HepG2 (cell line): ENCODE measurements around the gene EPHB6. TPM values are rescaled to one million over a fixed set of nuclear protein-coding genes. Genes with fewer than 3 reads are reported as not detected.

ENCODE experiments used
- ATAC-seq: fragments of 200-7000 bp; cut with Tn5 transposase; 3 replicates; pipeline ENCODE4 v1.9.1; 2020; ENCODE audit warnings: mild to moderate bottlenecking, moderate library complexity
- BruUV-seq: library from RNA; stranded (reverse); fragments of 400-500 nt; replicated peaks from 2 replicates; lab custom pipeline; 2021; lab: Mats Ljungman, UMichigan
- CTCF ChIA-PET: fragments of 300-600 bp; formaldehyde crosslinking; extraction: SDS; loops from one replicate; lab custom pipeline; 2021; ENCODE audit warnings: low total read pairs, inconsistent platforms, low intra/inter-chr PET ratio; lab: Yijun Ruan, JAX
- POLR2A ChIA-PET: fragments of 350-600 bp; sonication (Branson Sonifier 250); formaldehyde crosslinking; loops from one replicate; lab custom pipeline; 2020; ENCODE audit warnings: antibody characterized with exemption, inconsistent platforms; lab: Yijun Ruan, JAX
- DNase-seq: peaks from one replicate; pipeline ENCODE4 v3.0.0-alpha.2; 2015; ENCODE audit warnings: low spot score
- FAIRE-seq: peaks from 3 replicates; lab custom pipeline; 2011; peaks lifted over from hg19 to GRCh38; lab: Jason Lieb, UNC
- H2AFZ ChIP-seq: one replicate; pipeline ENCODE4 v1.6.1; 2011; ENCODE audit warnings: low read length, inconsistent platforms
- H3K27ac ChIP-seq: fragments of 300-600 bp; 3 replicates; pipeline ENCODE4 v1.8.0; 2011; ENCODE audit warnings: mixed run types, mild to moderate bottlenecking, mixed read lengths, low read length, inconsistent platforms; ENCODE audit not compliant: insufficient read depth; ENCODE audit errors: extremely low read length
- H3K27me3 ChIP-seq, 2 experiments: fragments of 200-600 bp in 1 of 2; 2 replicates in 1 of 2; 3 replicates in 1 of 2; pipeline versions ENCODE4 v1.6.0 to v1.8.0; 2011; ENCODE audit warnings: low read length in 2 of 2, mild to moderate bottlenecking in 2 of 2, moderate library complexity in 2 of 2, inconsistent platforms in 1 of 2; ENCODE audit not compliant: insufficient read depth in 2 of 2, control insufficient read depth in 1 of 2
- H3K36me3 ChIP-seq, 2 experiments: fragments of 200-600 bp in 1 of 2; replicated peaks in 1 of 2; 2 replicates in 1 of 2; 3 replicates in 1 of 2; pipeline versions ENCODE4 v1.5.1 to v1.8.0; 2011; ENCODE audit warnings: low read length in 2 of 2, inconsistent platforms in 1 of 2; ENCODE audit not compliant: insufficient read depth in 2 of 2, control insufficient read depth in 1 of 2
- H3K4me1 ChIP-seq: 2 replicates; pipeline ENCODE4 v1.5.1; 2012; ENCODE audit warnings: low read length, inconsistent platforms; ENCODE audit not compliant: insufficient read depth
- H3K4me2 ChIP-seq: 2 replicates; pipeline ENCODE4 v1.6.0; 2011; ENCODE audit warnings: low read depth, low read length, inconsistent platforms
- H3K4me3 ChIP-seq, 3 experiments: fragments of 200-600 bp in 1 of 3; sonication (generic), shearing (Covaris generic) in 1 of 3; replicated peaks in 1 of 3; 2 replicates each; pipeline ENCODE4 v1.5.1; 2011 to 2016; ENCODE audit warnings: low read length in 3 of 3, inconsistent platforms in 2 of 3, low read depth in 2 of 3, mild to moderate bottlenecking in 2 of 3, control low read depth in 1 of 3, mixed read lengths in 1 of 3; ENCODE audit not compliant: insufficient read depth in 1 of 3
- H3K79me2 ChIP-seq: one replicate; pipeline ENCODE4 v1.6.1; 2011; ENCODE audit warnings: low read length, inconsistent platforms; ENCODE audit not compliant: insufficient read depth
- H3K9ac ChIP-seq: 2 replicates; pipeline ENCODE4 v1.6.0; 2011; ENCODE audit warnings: mild to moderate bottlenecking, low read depth, low read length, inconsistent platforms; ENCODE audit not compliant: insufficient read depth
- H3K9me3 ChIP-seq: 2 replicates; pipeline ENCODE4 v1.5.1; 2012; ENCODE audit warnings: mild to moderate bottlenecking, low read length
- H4K20me1 ChIP-seq: 2 replicates; pipeline ENCODE4 v1.6.0; 2011; ENCODE audit warnings: inconsistent platforms, mild to moderate bottlenecking, low read length, moderate library complexity; ENCODE audit not compliant: insufficient read depth
- CBX1 ChIP-seq: IDR thresholded peaks from one replicate; pipeline ENCODE4 v1.6.1; 2016; ENCODE audit warnings: antibody characterized with exemption, low read depth
- CHCHD3 ChIP-seq: sonication (generic); formaldehyde crosslinking; IDR thresholded peaks from 2 replicates; pipeline ENCODE4 v1.8.0; 2022; ENCODE audit warnings: mild to moderate bottlenecking, missing genetic modification reagents, moderate library complexity
- DPF2 ChIP-seq: sonication (generic); formaldehyde crosslinking; IDR thresholded peaks from 2 replicates; pipeline ENCODE4 v1.4.0; 2020; ENCODE audit warnings: mild to moderate bottlenecking, low read depth, missing genetic modification reagents, borderline replicate concordance
- MAFK ChIP-seq, 2 experiments: IDR thresholded peaks in 1 of 2; conservative IDR thresholded peaks in 1 of 2; 2 replicates each; pipeline ENCODE4 v1.6.1; 2011; ENCODE audit warnings: improper control_type of control experiment in 2 of 2, low read length in 2 of 2
- MYC ChIP-seq: sonication (generic); formaldehyde crosslinking; IDR thresholded peaks from 2 replicates; pipeline ENCODE4 v1.9.0; 2021; ENCODE audit warnings: missing genetic modification reagents, borderline replicate concordance
- PAX8 ChIP-seq: sonication (generic); formaldehyde crosslinking; IDR thresholded peaks from 2 replicates; pipeline ENCODE4 v1.8.0; 2022; ENCODE audit warnings: mild to moderate bottlenecking, missing genetic modification reagents, borderline replicate concordance
- SMAD1 ChIP-seq: sonication (generic); formaldehyde crosslinking; IDR thresholded peaks from 2 replicates; pipeline ENCODE4 v1.4.0; 2020; ENCODE audit warnings: missing genetic modification reagents, low read depth, mild to moderate bottlenecking, borderline replicate concordance
- SNRNP70 ChIP-seq: fragments of 200-400 bp; formaldehyde crosslinking; IDR thresholded peaks from 2 replicates; pipeline ENCODE4 v1.6.1; 2017; ENCODE audit warnings: mild to moderate bottlenecking, low read depth, low read length, moderate library complexity
- SSRP1 ChIP-seq: IDR thresholded peaks from 2 replicates; pipeline ENCODE4 v1.6.1; 2016; ENCODE audit warnings: control low read depth
- ZNF33A ChIP-seq: sonication (generic); formaldehyde crosslinking; IDR thresholded peaks from 2 replicates; pipeline ENCODE4 v1.5.1; 2020; ENCODE audit warnings: missing genetic modification reagents, mild to moderate bottlenecking, moderate library complexity, borderline replicate concordance
- ZNF737 ChIP-seq: sonication (generic); formaldehyde crosslinking; IDR thresholded peaks from 2 replicates; pipeline ENCODE4 v1.5.0; 2020; ENCODE audit warnings: missing genetic modification reagents, mild to moderate bottlenecking, borderline replicate concordance
- WGBS: methylation state at CpG from one replicate; pipeline ENCODE4 v1.1.6; 2017; ENCODE audit warnings: low lambda C conversion rate; 5-methylcytosine and 5-hydroxymethylcytosine counted together
- in situ Hi-C: cut with HindIII; loops from 2 replicates; pipeline ENCODE4 v1.10.0; 2017; ENCODE audit warnings: low pct_unique_long_range_greater_than_20kb; ENCODE audit not compliant: extremely low pct_ligation_motif_present
- intact Hi-C: fragments of 100-400 bp; cut with micrococcal nuclease; formaldehyde crosslinking; loops from one replicate; pipeline ENCODE4 v1.10.0; 2022; ENCODE audit not compliant: unreplicated experiment
- polyA plus RNA-seq, 8 experiments: library from polyadenylated mRNA; depleted of rRNA in 3 of 8; stranded (reverse) in 7 of 8; unstranded in 1 of 8; fragments of >200 nt; fragmentation: Illumina TruSeq in 4 of 8; extraction: Trizol in 4 of 8; gene quantifications; 2 replicates each; pipeline versions ENCODE4 v1.2.1 to v1.2.3, GENCODE V29; 2011 to 2016; ENCODE audit warnings: low read depth in 4 of 8, missing spikeins in 1 of 8, mixed read lengths in 1 of 8; ENCODE audit not compliant: insufficient read depth in 1 of 8
- total RNA-seq, 5 experiments: library from RNA; depleted of rRNA; stranded (reverse); fragments of >200 nt; fragmentation: Illumina TruSeq; extraction: Trizol; gene quantifications; 2 replicates each; pipeline ENCODE4 v1.2.3, GENCODE V29; 2016; ENCODE audit warnings: low read depth in 1 of 5
- TF ChIP-seq, protein P1 (sequence below): IDR thresholded peaks from 2 replicates; pipeline ENCODE4 v1.6.1; 2016; ENCODE audit warnings: low read depth, control low read depth
- TF ChIP-seq, protein P2 (sequence below), 2 experiments: sonication (generic) in 1 of 2; formaldehyde crosslinking in 1 of 2; IDR thresholded peaks; 2 replicates each; pipeline versions ENCODE4 v1.4.0 to v1.6.1; 2016 to 2020; ENCODE audit warnings: borderline replicate concordance in 1 of 2, low read depth in 1 of 2, mild to moderate bottlenecking in 1 of 2, missing genetic modification reagents in 1 of 2

Gene EPHB6
- total and polyA plus RNA-seq, 2 of the 13 experiments (the other 11 are each of a cell fraction or from before 2014, with no cell fraction given), result not detected

DNA sequence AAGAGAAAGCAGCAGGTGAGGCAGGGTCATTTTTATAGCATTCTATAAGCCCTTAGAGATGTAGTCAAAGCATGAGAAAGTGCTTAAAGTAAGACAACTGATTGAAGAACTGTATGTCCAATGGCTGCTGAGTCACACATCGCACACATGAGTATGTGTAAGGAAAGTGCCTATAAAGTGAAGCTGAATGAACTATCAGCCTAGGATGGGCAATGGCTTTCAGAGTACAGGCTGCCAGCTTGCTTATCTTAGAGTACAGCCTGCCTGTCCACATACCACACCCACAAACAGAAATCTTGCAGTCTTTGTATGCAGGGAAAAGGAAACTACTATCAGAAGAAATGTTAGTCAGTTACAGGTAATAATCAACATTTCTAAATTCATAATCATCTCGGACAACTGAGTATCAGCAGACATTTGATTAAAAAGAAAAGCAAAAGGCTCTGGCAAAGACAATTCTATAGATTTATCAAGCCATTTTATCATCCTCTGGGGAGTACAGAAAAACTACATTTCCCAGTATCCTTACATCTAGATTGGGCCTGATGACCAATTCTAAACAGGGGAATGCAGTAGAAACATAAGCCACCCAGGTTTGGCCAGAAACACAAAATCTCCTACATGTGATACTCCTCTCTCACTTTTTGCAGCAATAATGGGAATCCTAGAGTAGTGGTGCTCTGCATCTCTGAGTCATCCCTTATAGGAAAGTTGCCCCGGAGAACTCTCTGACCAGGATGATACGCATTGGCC, 16.2 kb upstream of the EPHB6 start (continued):
- TF ChIP-seq, protein P1, sequence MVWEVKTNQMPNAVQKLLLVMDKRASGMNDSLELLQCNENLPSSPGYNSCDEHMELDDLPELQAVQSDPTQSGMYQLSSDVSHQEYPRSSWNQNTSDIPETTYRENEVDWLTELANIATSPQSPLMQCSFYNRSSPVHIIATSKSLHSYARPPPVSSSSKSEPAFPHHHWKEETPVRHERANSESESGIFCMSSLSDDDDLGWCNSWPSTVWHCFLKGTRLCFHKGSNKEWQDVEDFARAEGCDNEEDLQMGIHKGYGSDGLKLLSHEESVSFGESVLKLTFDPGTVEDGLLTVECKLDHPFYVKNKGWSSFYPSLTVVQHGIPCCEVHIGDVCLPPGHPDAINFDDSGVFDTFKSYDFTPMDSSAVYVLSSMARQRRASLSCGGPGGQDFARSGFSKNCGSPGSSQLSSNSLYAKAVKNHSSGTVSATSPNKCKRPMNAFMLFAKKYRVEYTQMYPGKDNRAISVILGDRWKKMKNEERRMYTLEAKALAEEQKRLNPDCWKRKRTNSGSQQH (CRISPR knock-in tag), result no peak
- TF ChIP-seq SSRP1 (CRISPR knock-in tag), result no peak
- TF ChIP-seq PAX8, result no peak
- no peak for TF ChIP-seq ZNF737 (CRISPR knock-in tag)
- no peak for TF ChIP-seq MYC
- TF ChIP-seq CBX1, result no peak
- TF ChIP-seq, all 625 proteins: peak for 0

GRCh38 chr7:142842251-142842766, 12.6 kb upstream of the EPHB6 start:
- Histone ChIP-seq H3K27ac (no peak overlapping the region), H3K4me2 (no peak overlapping the region), H3K79me2 (no peaks in the 10 kb centered on the region), H3K9me3 (no peaks in the 10 kb centered on the region), H3K27me3 (no peaks in the 10 kb centered on the region), H3K4me3 (no peak overlapping the region), H3K9ac (no peak overlapping the region), H3K36me3 (no peaks in the 10 kb centered on the region), H2AFZ (no peak overlapping the region), H3K4me1 (no peaks in the 10 kb centered on the region), H4K20me1 (no peaks in the 10 kb centered on the region)
- ChIA-PET CTCF (no interaction called here), POLR2A (no interaction called here)
- intact Hi-C loops, result no loop called here
- ATAC-seq, result no peak
- WGBS, result 3% methylated on average over 1 of the region's 1 CpG
- no peak for DNase-seq
- in situ Hi-C loops, result no loop called here
- BruUV-seq, result no TSS peak
- no peak for FAIRE-seq
- TF ChIP-seq SNRNP70, result no peak
- no peak for TF ChIP-seq CHCHD3 (CRISPR knock-in tag)
- TF ChIP-seq MAFK (conservative IDR thresholded peaks at IDR 0.05 in 1 of 2, IDR thresholded peaks at IDR 0.05 in 1 of 2; ENCODE audit: low read length in 2 of 2), result no peak
- no peak for TF ChIP-seq ZNF33A (CRISPR knock-in tag)
- TF ChIP-seq, protein P2, sequence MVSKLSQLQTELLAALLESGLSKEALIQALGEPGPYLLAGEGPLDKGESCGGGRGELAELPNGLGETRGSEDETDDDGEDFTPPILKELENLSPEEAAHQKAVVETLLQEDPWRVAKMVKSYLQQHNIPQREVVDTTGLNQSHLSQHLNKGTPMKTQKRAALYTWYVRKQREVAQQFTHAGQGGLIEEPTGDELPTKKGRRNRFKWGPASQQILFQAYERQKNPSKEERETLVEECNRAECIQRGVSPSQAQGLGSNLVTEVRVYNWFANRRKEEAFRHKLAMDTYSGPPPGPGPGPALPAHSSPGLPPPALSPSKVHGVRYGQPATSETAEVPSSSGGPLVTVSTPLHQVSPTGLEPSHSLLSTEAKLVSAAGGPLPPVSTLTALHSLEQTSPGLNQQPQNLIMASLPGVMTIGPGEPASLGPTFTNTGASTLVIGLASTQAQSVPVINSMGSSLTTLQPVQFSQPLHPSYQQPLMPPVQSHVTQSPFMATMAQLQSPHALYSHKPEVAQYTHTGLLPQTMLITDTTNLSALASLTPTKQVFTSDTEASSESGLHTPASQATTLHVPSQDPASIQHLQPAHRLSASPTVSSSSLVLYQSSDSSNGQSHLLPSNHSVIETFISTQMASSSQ (IDR thresholded peaks at IDR 0.05; ENCODE audit: low read depth), result no peak
- TF ChIP-seq, protein P2 (CRISPR knock-in tag; IDR thresholded peaks at IDR 0.05; ENCODE audit: borderline replicate concordance), result no peak
- no peak for TF ChIP-seq DPF2 (CRISPR knock-in tag)
- no peak for TF ChIP-seq SMAD1 (CRISPR knock-in tag)
